HG03432 (cell line): ENCODE measurements around the gene PRKAR1A.
"Not testable (repeated sequence)": the region's sequence is repeated elsewhere in the genome, so short reads cannot be mapped to it uniquely, and the experiment has no call there.

ENCODE experiments used
- ATAC-seq: cut with Tn5 transposase; IDR thresholded peaks from one replicate; pipeline ENCODE4 v1.9.1; 2021; ENCODE audit warnings: mild to moderate bottlenecking, moderate library complexity; ENCODE audit not compliant: unreplicated experiment

PRKAR1A gene

DNA sequence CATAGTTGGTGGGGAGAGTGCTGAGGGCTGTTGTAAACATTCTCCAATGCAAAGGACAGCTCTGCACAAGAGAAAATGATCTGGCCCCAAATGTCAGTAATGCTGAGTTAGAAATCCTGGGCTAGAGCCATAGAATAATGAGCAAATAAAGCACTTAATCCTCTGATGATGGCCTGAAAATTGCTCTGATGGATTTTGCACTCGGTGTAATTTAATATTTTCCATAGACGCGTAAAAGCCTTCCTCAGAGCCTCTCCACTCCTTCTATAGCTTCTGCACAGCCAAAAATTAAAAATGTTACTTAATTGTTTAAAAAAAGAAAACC, 65.2 kb downstream of the PRKAR1A start:
- no peak for ATAC-seq

DNA sequence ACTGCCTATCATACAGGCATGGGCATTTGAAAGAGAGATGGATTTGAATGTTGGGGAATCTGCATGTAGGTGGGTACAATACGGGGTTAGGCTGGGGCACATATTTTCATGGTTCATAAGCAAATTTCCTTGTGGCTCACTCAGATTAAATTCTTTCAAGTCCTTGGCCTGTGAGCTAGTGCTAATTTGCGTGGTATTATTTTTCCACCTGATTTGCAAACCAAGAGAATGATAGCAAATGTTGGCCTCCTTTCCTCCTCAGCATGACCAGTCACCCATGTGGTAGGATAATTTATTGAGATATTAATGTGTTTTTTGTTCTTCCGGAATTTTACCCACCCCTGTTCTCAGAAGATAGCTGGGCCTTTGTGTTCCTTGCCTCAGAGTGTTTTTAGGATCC, 66.0 kb downstream of the PRKAR1A start:
- no peak for ATAC-seq

GRCh38 chr17:68579194-68579927, 67.1 kb downstream of the PRKAR1A start:
- no peak for ATAC-seq

- ATAC-seq: no peak
These were observed 68.1 kb downstream of the PRKAR1A start for GRCh38 chr17:68580236-68580770.

DNA sequence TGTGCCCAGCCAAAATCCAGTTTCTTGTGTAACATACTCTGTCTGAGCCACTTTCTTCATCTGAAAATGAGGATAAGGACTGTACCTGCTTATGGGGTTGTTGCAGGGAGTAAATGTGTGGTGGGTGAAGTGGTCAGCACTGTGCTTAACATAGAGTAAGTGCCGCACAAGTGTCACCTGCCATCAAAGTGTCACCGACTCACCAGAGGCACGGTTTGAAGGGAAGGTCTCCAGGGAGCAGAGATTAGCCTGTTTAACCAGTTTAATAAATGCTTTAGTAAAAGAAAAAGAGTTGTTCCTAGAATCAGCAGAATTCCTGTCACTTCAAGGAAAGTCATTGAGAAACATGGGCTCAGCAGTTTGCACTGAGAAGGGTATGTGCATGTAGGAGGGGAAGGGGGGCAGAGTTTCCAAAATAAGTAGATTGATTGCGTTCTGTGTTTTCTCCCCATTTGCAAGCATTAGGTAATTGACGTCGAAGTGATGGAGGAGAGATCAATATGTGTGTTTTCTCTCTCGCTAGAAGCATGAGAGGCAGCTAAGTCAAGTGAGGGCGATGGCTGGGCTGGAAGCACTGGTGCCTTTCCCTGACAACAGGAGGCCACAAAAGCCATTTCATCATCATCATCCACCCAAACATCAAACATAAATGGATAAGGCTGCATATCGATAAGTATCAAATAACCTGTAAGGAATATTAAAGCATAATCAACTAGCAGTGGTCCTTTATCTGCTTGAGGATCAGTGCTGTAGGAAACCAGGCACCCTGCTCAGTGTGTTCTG, 69.8 kb downstream of the PRKAR1A start:
- ATAC-seq: no peak

DNA sequence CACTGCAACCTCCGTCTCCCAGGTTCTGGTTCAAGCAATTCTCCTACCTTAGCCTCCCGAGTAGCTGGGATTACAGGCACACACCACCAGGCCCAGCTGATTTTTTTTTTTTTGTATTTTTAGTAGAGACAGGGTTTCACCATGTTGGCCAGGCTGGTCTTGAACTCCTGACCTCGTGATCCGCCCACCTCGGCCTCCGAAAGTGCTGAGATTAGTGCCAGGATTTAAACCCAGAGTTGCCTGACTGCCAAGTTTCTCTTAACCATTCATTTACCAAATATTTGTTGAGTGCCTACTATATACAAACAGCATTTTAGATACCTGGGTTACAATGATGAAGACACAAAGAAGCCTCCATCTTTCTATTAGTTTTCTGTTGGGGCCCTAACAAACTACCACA, 70.6 kb downstream of the PRKAR1A start:
- ATAC-seq: not testable (repeated sequence)

DNA sequence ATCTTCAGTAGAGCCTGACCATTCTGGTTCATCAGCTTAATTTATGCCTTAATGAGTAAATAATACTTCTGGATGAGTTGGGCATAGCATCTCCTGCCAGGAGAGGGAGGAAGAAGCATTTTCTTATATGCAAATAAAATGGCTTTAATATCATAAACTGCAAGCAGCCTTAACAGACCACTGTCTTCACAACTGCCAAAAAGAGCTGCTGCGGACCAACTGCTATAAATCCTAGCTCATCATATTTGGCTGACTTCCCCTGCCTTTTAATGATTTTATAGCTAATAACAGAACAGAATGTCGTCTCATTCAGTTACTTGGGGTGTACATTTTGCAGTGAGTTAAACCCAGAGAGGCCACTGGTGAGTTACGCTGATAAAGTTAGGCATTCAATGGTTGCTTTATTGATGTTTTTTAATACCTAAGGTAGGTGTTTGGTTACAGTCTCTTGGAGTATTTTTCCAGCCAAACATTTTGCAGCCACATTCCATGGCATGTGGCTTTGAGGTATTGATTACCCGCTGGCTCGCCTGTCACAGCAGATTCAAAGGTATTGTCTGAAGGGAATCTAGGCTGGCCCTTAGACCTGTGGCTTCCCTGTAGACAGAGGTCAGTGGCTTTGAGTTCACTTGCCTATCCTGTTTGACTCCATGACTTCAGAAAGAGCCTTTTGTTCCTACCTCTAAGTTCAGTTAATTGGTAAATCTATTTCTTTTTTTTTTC, 72.5 kb downstream of the PRKAR1A start:
- ATAC-seq: no peak

- no peak for ATAC-seq
These were observed 73.4 kb downstream of the PRKAR1A start for GRCh38 chr17:68585643-68586042.

- no peak for ATAC-seq
These were observed 74.8 kb downstream of the PRKAR1A start for GRCh38 chr17:68587026-68587425.

DNA sequence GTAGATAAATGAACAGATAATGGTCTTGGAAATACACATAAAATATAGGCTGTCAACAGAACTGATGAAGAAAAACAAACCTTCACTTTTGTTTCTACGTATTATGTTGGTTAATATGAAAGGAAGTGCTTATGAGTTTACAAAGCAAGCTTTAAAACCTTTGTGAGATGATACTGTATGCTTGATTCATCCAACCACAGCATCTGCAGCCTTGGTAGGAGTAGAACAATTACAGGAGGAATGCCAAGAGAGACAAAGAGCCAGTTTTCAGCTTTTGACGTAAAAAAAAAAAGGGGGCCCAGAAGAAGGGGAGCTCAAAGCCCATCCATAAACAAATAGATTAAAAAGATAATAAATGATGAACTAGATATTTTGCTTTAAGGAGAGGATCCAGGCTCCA, 75.6 kb downstream of the PRKAR1A start:
- ATAC-seq: no peak

- no peak for ATAC-seq
These were observed 76.1 kb downstream of the PRKAR1A start for GRCh38 chr17:68588362-68588761.

- no peak for ATAC-seq
These were observed 76.9 kb downstream of the PRKAR1A start for GRCh38 chr17:68589086-68589485.

DNA sequence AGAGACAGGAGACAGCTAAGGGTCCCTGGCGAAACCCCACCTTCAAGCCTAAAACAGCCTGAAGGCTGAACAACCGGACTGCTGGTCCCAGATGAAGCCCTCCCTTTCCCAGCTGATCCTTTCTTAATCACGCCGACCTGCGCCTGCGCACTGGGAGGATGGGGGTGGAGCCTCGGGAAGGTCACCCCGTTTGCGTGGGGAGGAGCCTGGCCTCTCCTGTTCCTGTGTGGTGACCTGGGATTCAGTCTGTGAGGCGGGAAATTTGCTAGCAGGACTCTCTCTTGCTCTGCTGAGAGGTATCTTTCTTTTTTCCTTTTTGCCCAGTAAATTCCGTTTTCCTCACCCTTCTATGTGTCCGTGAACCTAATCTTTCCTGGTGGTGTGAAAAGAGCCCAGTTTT, 79.4 kb downstream of the PRKAR1A start:
- no peak for ATAC-seq

DNA sequence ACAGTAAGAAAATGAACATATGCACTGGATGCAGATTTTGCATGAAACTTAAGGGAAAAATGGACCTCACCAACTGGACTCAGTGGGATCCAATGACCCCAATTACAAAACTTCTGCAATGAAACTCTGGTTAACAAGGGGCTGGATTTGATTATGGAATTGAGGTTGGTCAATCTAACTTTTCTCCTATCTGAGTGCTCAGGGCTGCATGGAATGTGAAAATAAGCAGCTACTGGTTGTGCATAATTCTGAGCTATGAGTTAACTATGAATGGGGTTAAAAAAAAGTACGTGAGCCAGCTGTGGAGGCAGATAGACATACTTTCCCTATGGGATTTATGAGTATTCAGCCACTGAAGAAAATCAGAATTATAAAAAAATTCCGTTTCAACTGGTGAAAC, 79.8 kb downstream of the PRKAR1A start:
- no peak for ATAC-seq

DNA sequence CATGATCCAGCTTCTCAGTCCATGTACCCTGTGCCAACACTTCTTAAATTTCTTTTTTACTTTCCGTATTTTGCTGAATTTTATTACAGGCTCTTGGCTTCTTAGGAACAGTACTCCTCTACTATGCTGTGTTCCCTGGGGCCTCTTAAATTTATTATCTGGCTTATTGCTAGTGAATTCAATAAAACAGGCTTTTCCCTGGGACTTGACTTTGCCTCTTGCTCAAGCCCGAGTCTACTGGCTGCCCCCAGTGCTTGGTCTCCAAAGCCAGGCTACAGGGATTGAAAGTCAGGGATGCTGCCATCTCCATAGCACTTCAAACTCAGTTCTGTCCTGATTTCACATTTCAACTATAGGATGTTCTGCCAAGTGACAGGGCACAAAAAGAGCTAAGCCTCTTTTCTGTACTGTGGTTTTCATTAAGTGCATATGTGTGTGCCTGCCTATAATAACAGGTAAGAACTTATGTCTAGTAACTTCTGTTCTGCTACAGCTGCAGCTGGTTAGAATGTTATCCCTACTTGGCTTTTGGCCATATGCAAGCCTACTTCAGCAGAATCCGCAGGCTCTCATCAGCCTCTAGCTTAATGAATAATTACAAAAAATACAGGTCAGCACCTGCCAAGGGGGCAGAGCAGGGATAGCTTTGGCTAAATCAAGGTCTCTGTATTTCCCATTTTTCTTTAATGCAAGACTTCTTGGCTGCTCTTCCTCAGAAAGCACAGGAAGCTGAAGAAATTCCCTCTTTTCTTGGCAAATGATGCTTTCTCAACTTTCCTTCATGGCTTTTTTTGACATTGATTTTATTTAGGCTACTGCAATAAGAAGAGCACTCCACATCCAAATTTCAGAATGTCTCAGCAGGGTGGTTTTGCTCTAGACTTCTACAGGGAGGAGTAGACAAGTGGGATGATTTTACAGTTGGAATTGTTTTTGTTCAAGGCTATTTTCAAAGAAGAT, 80.7 kb downstream of the PRKAR1A start:
- ATAC-seq: no peak

DNA sequence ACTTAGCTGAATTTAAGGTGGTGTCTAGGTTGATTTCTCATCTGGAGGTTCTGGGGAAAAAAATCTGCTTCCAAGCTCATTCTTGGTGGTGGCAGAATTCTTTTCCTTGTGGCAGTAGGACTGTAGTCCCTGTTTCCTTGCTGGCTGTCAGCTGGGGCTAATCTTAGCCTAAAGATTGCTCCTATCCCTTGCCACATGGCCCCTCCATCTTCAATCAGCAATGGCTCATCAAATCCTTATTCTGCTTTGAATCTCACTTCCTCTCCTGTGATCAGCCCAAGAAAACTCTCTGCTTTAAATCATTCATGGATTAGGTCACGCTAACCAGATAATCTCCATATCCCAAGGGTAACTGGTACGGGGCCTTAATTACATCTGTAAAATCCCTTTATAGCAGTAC, 82.3 kb downstream of the PRKAR1A start:
- no peak for ATAC-seq

DNA sequence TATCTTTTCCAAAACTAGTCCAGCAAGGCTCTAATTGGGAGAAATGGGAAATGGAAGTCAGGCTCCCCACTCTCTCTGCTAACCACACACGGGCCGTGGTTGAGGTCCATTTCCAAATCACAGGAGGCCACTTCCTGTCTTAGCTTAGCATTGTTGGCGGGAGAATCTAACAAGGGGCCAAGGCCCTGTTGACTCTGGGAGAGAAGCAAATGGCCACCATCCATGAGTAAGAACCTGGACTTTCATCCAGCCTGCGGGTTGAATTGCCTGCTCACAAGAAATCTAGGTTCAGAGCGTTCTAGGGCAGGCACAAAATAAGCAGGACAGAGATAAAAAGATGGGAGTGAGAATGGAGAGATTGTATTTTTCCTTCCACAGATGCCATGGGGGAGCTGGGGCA, 83.3 kb downstream of the PRKAR1A start:
- no peak for ATAC-seq

DNA sequence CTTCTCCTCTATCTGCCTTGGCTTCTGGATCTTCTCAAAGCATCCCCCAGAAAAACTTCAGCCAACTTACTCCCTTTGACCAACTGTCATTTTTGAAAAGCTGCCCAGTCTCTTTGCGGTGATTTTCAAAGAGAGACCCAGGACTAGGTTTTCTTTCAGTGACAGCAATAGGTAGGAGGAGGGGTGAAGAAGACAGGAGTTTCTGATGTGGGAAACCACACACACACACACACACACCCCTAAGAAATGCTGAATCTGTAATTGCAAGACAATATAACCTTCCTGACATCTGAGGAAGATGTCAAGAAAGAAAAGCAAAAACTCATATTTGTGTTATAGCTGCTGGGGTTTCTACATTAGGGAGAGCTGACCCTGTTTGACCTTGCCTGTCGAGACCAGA, 83.8 kb downstream of the PRKAR1A start:
- ATAC-seq: no peak

DNA sequence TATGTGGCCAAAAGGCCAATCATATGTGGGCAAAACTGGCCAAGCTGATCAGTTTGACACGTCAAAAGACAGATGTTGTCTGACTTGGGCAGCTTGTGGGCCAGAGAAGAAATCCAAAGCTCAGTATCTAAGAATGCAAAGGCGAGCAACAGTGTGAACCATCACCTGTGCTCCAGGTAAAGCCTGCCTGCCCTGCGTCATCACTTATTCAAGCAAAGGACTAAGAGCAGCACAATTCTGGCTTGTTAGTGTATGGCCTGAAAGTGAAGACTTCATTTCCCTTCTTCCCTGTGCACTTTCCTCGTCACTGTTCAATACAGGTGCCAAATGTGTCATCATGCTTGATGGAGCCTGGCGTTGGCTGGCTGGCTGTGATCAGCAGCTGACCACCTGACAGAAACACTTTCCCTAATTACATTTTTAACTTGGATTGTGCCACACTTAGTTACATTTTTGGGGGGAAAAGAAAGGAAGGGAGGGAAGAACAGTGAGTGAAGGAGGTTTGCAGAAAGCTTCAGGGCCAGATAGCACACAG, 84.2 kb downstream of the PRKAR1A start:
- no peak for ATAC-seq

DNA sequence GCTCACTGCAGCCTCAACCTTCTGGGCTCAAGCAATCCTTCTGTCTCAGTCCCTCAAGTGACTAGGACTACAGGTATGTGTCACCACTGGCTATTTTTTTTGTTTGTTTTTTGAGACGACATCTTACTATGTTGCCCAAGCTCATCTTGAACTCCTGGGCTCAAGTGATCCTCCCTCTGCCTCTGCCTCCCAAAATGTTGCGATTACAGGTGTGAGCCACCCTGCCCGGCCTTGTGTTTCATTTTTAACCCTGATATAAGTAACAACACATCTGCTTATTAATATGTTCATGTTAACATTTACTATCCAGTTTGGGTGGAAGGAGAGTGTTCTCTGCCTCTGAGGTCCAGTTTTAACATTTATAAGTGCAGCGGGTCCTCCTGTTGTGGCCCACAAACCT, 85.8 kb downstream of the PRKAR1A start:
- no peak for ATAC-seq
